ENCODE measurements around the gene AGBL1.
"Not testable (repeated sequence)": the region's sequence is repeated elsewhere in the genome, so short reads cannot be mapped to it uniquely, and the experiment has no call there.

The AGBL1 gene

GRCh38 chr15:87031540-87032230 lies 952.0 kb downstream of the AGBL1 start:
- DNase-seq: no peak

- DNase-seq: no peak
Observed at GRCh38 chr15:87032295-87032694, 952.6 kb downstream of the AGBL1 start.

DNA sequence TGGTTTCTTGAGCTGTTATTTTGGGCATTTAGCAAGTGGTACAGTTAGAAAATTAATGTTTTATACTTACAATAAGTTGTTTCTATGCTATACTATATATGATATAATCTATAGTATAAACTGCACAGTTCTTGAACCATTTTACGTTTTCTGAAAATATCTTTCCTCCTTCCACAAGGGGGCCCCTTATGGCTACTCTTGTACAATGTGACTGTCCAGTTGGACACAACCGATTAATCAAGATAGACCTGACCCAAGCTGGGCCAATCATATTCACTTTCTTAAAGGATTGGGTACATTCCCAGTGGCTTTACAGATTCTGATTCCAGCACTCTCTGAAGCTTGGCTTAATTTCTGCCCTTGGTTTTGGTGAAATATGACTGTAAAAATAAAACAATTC lies 953.4 kb downstream of the AGBL1 start:
- DNase-seq: no peak

DNA sequence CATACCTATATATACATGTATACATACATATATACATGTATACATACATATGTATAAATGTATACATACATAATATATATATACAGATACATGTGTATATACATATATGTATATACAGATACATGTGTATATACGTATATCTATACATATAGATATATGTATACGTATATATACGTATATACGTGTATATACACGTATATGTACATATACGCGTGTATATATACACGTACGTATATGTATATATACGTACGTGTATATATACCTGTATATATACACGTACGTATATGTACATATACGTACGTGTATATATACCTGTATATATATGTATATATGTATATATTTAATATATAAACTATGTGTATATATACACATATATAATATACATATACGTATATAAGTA lies 955.2 kb downstream of the AGBL1 start:
- DNase-seq: no peak

DNA sequence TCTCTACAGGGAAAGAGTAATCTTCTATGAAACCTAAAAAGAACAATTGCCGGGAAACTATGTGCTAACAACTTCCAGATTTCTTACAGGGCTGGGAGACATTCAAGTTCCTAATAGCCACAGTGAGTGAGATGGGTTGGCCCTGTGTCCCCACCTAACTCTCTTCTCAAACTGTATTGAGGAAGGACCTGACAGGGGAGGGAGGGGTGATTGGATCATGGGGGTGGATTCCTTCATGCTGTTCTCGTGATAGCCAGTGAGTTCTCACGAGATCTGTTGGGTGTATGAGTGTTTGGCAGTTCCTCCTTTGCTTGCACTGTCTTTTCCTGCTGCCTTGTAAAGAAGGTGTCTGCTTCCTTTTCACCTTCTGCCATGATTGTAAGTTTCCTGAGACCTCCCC lies 958.7 kb downstream of the AGBL1 start:
- DNase-seq: no peak

DNA sequence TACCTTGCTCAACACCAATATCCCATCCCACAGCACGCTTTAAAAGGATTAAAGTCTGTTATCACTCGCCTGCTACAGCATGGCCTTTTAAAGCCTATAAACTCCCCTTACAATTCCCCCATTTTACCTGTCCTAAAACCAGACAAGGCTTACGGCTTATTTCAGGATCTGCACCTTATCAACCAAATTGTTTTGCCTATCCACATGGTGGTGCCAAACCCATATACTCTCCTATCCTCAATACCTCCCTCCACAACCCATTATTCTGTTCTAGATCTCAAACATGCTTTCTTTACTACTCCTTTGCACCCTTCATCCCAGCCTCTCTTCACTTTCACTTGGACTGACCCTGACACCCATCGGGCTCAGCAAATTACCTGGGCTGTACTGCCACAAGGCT lies 962.9 kb downstream of the AGBL1 start:
- not testable (repeated sequence) for DNase-seq

GRCh38 chr15:87045746-87046145 lies 966.1 kb downstream of the AGBL1 start:
- no peak for DNase-seq

- DNase-seq: no peak
Observed at GRCh38 chr15:87047203-87047965, 967.7 kb downstream of the AGBL1 start.

Data from activated effector memory CD4-positive, alpha-beta T cell treated with Interleukin-2 at 50 U/mL for 16 hours (primary cell).